Muscle of leg (tissue), 11 donors: ENCODE measurements around the gene TCIRG1. TPM values are rescaled to one million over a fixed set of nuclear protein-coding genes. Genes with fewer than 3 reads are reported as not detected.

Source experiments
- DNase-seq: peaks from one replicate; pipeline ENCODE4 v3.0.0; 2013
- H3K27ac ChIP-seq: one replicate; pipeline ENCODE4 v1.5.1; 2013; ENCODE audit warnings: mild to moderate bottlenecking, low read length, control low read depth
- H3K27me3 ChIP-seq: one replicate; pipeline ENCODE4 v1.6.1; 2013; ENCODE audit warnings: low read length; ENCODE audit not compliant: control insufficient read depth, insufficient read depth
- H3K36me3 ChIP-seq: one replicate; pipeline ENCODE4 v1.6.1; 2013; ENCODE audit warnings: low read length; ENCODE audit not compliant: control insufficient read depth, insufficient read depth
- H3K4me1 ChIP-seq: one replicate; pipeline ENCODE4 v1.6.1; 2013; ENCODE audit warnings: low read length; ENCODE audit not compliant: control insufficient read depth, insufficient read depth
- H3K4me3 ChIP-seq: one replicate; pipeline ENCODE4 v1.5.1; 2013; ENCODE audit warnings: low read length, control low read depth
- H3K9me3 ChIP-seq: replicated peaks from 2 replicates; pipeline ENCODE4 v1.6.1; 2013; ENCODE audit warnings: low read depth, low read length; ENCODE audit not compliant: control insufficient read depth
- WGBS: methylation state at CpG from one replicate; pipeline ENCODE4 v1.1.5; 2013; ENCODE audit warnings: missing lambda C conversion rate; ENCODE audit not compliant: insufficient coverage; 5-methylcytosine and 5-hydroxymethylcytosine counted together
- polyA plus RNA-seq, 8 donors: library from polyadenylated mRNA; unstranded; fragments of 120-200 nt; gene quantifications; one replicate each; pipeline versions ENCODE4 v1.2.1 to v1.2.3, GENCODE V29; 2013; ENCODE audit warnings: inconsistent platforms in 1 of 8, low replicate concordance in 1 of 8; ENCODE audit not compliant: insufficient read length in 8 of 8, insufficient read depth in 1 of 8
- total RNA-seq: library from RNA; stranded (reverse); fragments of 120-200 nt; gene quantifications from one replicate; pipeline ENCODE4 v1.2.4, GENCODE V29; 2013

The TCIRG1 gene
- total and polyA plus RNA-seq, 9 donors: 21.8 to 35.2 (median 27.6) TPM

DNA sequence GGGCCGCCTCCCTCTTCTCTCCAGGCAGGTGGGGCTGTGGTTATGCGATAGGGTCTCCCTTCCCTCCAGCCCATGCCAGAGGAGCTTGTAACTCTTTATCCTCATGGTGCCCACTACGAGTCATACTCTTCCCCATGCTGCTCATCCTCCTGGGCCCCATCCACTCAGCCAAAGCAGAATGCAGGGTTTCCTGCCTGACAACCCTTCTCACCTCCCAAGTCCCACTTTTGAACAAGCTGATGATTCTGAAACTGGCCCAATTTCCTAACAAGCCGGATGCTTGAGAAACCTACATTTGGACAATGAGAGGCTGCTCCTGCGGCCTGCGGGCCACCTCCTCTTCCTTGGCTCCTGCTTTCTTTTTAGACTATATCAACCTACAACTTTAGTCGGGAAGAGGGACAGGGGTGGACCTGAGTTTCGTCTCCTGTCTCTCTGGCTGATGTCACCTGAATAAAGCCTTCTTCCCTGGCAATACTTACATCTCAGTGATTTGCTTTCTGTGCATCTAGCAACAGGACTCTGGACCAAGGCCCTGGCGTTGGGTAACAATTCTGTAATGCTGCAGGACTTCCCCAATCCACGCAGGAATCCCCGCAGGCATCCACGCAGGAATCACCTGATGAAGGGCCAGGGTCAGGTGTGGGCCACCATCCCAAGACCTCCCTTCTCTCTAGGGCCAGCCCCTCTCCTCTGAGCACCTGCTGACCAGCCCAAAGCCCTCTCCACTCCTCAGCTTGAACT lies 9.9 kb upstream of the TCIRG1 start:
- WGBS: 95% methylated on average over 8 of the region's 12 CpGs
- no peak overlapping the region for H3K4me3 ChIP-seq
- no peak overlapping the region for H3K27ac ChIP-seq

DNA sequence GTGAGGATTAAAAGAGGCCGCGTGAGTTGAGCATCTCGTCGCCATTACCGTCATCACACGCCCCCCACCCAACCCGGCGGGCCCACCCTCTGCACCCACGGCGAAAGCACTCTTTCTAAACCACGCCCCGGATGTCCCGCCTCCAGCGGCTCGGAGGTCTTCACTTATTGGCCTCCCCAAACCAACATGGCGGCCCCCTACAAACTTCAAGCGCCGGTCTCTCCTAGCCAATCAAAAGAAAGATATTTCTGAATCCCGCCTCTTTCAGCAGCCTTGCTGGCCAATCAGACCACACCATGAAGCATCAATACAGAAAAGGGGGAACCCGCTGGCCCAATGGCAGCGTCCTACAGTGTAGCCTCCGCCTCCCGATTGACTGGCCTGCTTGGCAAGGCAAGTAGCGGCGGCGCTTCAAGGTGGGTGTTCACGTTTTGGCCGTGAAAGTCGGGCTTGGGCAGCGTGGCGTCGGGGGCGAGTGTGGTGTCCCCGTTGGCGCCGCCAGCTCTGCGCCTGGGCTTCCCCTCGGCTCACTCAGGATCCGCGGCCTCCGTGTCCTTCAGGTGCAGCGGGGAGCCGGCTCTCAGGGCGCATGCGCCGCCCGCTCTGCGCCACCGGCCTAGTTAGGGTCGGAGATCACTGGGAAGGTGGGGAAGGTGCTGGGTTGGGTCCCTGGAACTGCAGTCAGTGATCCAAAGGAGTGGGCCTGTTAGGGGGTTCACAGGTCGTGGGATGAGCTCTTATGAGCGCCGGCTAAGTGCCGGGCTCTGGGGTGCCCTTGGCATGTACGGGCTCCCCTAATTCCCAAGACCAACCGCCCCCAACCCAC lies 8.3 kb upstream of the TCIRG1 start, which contains the start of gene NDUFS8:
TSS of gene NDUFS8 (plus strand) at position 364 of the 826 bp plus-strand sequence. CDS start 1,471 bp downstream, outside the sequence.
- under 1% methylated on average over 36 of the region's 56 CpGs for WGBS
- Histone ChIP-seq H3K9me3 (no peaks in the 10 kb centered on the region), H3K27ac (peak within 1 kb of the TSS; percentile 88), H3K36me3 (peaks cover 29% of the 10 kb centered on the region), H3K27me3 (no peaks in the 10 kb centered on the region), H3K4me3 (peak within 1 kb of the TSS; percentile 95), H3K4me1 (peaks cover 18% of the 10 kb centered on the region)
- DNase-seq: peak; percentile 100

More for the DNA sequence above, 9.9 kb upstream of the TCIRG1 start:
- no peak for DNase-seq
- Histone ChIP-seq H3K36me3 (peaks cover 17% of the 10 kb centered on the region), H3K4me1 (peaks cover 18% of the 10 kb centered on the region), H3K9me3 (peaks cover 7% of the 10 kb centered on the region), H3K27me3 (no peaks in the 10 kb centered on the region)

DNA sequence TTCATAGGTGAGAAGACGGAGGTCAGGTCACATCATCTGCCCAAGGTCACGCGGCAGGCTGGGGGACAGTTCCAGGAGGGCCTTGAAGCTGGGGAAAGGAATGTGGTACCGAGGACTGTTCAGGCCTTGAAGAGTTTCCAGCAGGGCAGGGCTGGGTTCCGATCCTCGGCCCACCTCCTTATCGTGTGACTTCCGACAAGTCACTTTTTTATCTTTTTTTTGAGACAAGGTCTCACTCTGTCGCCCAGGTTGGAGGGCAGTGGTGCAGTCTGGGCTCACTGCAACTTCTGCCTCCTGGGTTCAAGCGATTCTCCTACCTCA lies 7.7 kb upstream of the TCIRG1 start:
- peaks cover 33% of the 10 kb centered on the region for H3K36me3 ChIP-seq
- H3K9me3 ChIP-seq: no peaks in the 10 kb centered on the region
- H3K27ac ChIP-seq: peak overlapping the region; percentile 88
- H3K4me3 ChIP-seq: peak overlapping the region; percentile 95
- no peaks in the 10 kb centered on the region for H3K27me3 ChIP-seq
- DNase-seq: no peak
- WGBS: 18% methylated on average over 9 of the region's 10 CpGs
- H3K4me1 ChIP-seq: peaks cover 18% of the 10 kb centered on the region

DNA sequence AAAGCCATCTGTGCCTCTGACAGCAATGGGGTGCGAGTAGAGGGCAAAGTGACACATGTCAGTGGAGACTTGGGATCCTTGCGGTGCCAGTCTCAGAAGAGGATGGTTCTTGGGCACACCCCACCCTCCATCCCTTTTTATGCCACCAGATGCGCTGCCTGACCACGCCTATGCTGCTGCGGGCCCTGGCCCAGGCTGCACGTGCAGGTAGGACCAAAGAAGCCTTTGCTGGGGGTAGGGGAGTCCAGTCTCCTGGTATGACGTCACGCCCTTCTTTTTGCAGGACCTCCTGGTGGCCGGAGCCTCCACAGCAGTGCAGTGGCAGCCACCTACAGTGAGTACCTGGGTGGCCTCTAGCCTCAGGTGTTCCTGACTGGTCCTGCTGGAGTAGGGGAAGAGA lies 6.8 kb upstream of the TCIRG1 start:
- Histone ChIP-seq H3K27me3 (no peaks in the 10 kb centered on the region), H3K4me1 (peaks cover 25% of the 10 kb centered on the region), H3K9me3 (no peaks in the 10 kb centered on the region), H3K27ac (no peak overlapping the region), H3K36me3 (peaks cover 39% of the 10 kb centered on the region), H3K4me3 (no peak overlapping the region)
- DNase-seq: no peak
- 66% methylated on average over 4 of the region's 9 CpGs for WGBS

DNA sequence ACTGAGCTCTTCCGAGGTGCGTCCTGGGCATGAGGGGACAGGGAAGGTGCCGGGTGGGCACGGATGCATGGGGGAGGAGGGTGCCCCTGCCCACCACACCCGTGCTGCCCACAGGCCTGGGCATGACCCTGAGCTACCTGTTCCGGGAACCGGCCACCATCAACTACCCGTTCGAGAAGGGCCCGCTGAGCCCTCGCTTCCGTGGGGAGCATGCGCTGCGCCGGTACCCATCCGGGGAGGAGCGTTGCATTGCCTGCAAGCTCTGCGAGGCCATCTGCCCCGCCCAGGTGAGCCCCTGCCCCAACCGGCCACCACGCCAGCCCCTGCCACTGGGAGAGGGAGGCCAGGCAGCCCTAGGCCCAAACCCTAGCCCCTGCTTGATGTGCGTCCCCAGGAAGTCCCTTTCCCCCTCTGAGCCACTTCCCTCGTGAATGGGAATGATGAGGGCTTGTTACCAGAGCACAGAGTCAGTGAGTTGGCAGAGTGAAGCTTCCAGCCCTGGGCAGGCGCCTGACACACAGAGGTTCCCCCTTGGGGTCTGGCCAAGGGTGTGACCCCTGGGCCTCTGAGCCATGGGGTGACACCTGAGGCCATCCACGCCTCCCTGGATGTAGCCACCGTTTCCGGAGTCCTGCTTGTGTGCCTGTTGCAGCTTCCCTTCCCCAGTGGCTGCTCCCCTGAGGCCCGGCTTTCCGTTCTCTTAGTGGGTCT lies 5.7 kb upstream of the TCIRG1 start:
- peaks cover 35% of the 10 kb centered on the region for H3K4me1 ChIP-seq
- no peak overlapping the region for H3K4me3 ChIP-seq
- 91% methylated on average over 27 of the region's 29 CpGs for WGBS
- no peaks in the 10 kb centered on the region for H3K27me3 ChIP-seq
- no peak overlapping the region for H3K27ac ChIP-seq
- no peaks in the 10 kb centered on the region for H3K9me3 ChIP-seq
- no peak for DNase-seq
- H3K36me3 ChIP-seq: peaks cover 41% of the 10 kb centered on the region

DNA sequence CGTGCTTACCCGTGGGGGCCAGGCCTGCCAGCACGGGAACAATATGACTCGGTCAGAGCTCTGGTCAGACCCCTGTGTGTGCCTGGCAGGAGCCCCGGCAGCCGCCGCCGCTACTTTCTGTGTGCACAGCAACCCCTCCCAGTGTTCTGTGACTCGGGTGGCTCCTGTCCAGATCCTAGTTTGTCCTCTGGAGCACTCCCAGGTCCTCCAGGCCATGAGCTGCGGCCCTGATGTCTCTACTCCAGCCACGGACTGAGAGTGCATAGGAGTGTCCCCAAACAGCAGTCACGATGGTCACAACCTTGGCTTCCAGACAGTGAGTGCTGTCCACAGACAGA lies 5.1 kb upstream of the TCIRG1 start:
- WGBS: 90% methylated on average over 12 of the region's 12 CpGs
- H3K9me3 ChIP-seq: no peaks in the 10 kb centered on the region
- H3K4me3 ChIP-seq: no peak overlapping the region
- H3K36me3 ChIP-seq: peaks cover 41% of the 10 kb centered on the region
- peaks cover 40% of the 10 kb centered on the region for H3K4me1 ChIP-seq
- no peaks in the 10 kb centered on the region for H3K27me3 ChIP-seq
- H3K27ac ChIP-seq: no peak overlapping the region
- DNase-seq: no peak

DNA sequence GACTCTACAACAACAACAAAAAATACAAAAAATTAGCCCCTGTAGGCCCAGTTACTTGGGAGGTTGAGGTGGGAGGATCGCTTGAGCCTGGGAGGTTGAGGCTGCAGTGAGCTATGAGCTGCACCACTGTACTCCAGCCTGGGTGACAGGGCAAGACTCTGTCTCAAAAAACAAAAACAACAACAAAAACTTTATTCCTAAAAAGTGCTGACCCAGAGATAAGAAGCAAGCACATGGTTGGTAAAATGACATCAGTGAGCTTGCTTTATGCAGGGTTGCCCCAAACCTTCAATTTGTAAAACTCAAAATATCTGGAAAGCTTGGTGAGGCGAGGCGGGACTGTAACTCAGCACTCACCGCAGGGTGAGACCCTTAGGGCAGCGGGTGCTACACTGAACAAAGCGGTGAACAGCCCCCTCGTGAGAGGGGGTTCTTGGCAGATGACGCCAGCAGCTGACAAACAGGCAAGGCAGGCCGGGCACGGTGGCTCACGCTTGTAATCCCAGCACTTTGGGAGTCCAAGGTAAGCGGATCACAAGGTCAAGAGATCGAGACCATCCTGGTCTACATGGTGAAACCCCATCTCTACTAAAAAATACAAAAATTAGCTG lies 3.5 kb upstream of the TCIRG1 start:
- H3K27ac ChIP-seq: no peak overlapping the region
- H3K4me1 ChIP-seq: peaks cover 50% of the 10 kb centered on the region
- WGBS: 87% methylated on average over 10 of the region's 13 CpGs

DNA sequence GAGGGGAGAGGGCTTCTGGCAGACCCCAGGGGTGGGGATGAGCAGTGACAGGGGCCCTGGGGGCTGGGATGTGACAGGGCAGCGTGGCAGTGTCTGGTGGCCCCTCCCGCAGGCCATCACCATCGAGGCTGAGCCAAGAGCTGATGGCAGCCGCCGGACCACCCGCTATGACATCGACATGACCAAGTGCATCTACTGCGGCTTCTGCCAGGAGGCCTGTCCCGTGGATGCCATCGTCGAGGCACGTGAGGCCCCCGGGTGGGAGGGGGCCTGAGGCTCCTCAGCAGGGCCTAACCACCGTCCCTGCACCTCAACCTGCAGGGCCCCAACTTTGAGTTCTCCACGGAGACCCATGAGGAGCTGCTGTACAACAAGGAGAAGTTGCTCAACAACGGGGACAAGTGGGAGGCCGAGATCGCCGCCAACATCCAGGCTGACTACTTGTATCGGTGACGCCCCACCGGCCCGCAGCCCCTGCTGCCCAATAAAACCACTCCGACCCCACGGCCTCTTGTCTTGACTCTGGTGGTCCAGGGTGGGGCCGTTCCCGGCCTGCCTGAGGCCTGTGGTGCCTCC lies 2.6 kb upstream of the TCIRG1 start:
- no peak for DNase-seq
- 81% methylated on average over 27 of the region's 27 CpGs for WGBS
- no peaks in the 10 kb centered on the region for H3K9me3 ChIP-seq
- H3K27ac ChIP-seq: peak overlapping the region; percentile 71
- H3K4me1 ChIP-seq: peaks cover 54% of the 10 kb centered on the region
- peaks cover 41% of the 10 kb centered on the region for H3K36me3 ChIP-seq
- H3K4me3 ChIP-seq: no peak overlapping the region
- no peaks in the 10 kb centered on the region for H3K27me3 ChIP-seq

More for the DNA sequence above, 3.5 kb upstream of the TCIRG1 start:
- Histone ChIP-seq H3K9me3 (no peaks in the 10 kb centered on the region), H3K4me3 (no peak overlapping the region), H3K36me3 (peaks cover 41% of the 10 kb centered on the region), H3K27me3 (no peaks in the 10 kb centered on the region)
- DNase-seq: no peak

DNA sequence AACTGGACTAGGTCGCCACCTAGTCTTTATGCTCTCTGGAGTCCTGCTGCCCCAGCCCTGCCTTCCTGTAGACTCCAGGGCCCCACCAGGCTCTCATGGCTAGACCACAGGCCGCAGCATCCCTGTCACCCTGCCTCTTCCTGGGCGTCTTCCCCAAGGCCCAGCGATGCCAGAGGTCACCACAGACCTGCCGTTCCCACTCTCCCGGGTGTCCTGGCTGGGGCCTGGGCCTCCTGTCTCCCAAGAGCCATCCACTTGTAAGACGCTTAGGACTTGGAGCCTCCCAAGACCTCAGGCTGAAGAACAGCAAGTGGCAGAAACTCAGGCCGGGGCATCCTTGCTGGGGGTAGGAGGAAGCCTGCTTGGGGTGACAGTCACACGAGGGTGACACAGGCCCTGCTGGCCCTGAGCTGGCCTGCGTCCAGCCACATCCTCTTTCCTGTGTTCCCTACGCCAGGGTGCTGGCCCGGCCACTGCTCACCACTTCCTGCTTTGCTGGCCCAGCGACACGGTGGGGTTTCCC lies 2.0 kb upstream of the TCIRG1 start:
- Histone ChIP-seq H3K27me3 (no peaks in the 10 kb centered on the region), H3K36me3 (peaks cover 41% of the 10 kb centered on the region), H3K9me3 (no peaks in the 10 kb centered on the region), H3K4me1 (peaks cover 54% of the 10 kb centered on the region), H3K4me3 (no peak overlapping the region), H3K27ac (peak overlapping the region; percentile 71)
- WGBS: 75% methylated on average over 8 of the region's 14 CpGs
- peak; percentile 60 for DNase-seq
